ENCODE results near the gene IQCC. TPM values are rescaled to one million over a fixed set of nuclear protein-coding genes. Genes with fewer than 3 reads are reported as not detected.
"Not testable (repeated sequence)": the region's sequence is repeated elsewhere in the genome, so short reads cannot be mapped to it uniquely, and the experiment has no call there.

The IQCC gene
- 8.3 and 8.7 TPM in 2 replicates for total RNA-seq (2014; rRNA removed; shearing (Covaris generic))

DNA sequence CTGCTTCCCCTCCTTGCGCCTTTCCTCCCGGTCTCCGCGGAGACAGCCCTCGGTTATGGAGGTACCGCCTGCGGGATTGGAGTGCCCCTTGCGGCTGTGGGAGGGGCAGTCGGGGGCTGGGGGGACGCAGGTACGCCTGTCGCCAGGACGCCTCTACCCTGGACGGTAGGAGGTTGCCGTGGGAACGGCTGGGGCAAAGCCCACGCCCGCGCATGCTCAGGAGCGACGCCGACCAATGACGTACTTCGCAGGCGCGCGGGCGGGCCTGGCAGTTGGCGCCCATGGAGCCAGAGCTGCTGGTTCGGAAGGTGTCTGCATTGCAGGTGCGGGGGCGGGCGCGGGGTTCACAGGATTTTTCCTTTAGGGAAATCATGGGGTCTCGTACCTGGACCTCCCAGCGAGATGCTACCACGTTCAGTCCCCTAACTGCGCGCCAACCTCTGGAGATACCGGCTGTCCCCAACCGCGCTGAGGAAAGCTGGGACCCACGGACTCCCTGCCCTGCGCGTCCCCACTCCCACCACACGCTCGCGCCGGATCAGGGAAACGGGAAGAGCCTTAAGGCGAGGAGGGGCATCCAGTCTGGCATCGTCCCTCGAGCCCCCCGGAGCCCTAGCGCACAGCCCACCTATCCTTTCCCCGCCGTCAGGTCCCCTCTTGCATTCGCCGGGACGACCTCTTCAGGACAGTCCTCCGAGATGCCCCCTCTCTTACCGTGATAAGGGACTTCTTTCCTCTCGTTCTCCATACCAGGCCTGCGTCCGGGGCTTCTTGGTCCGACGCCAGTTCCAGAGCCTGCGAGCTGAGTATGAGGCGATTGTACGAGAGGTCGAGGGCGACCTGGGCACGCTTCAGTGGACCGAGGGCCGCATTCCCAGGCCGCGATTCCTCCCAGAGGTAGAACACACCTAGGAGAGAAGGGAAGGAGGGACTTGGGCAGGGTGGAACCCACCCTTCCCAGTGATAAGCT lies at the start of gene IQCC:
Gene IQCC, plus strand, starts transcription at position 271 of the 970 bp plus-strand sequence. Its CDS starts 11 bp downstream, at position 282.
- H3K4me3 ChIP-seq (ENCODE audit: insufficient read depth, low read depth, low read length), result peak within 1 kb of the TSS; percentile 58
- peaks cover 1% of the 10 kb centered on the region for H3K36me3 ChIP-seq (replicated peaks; ENCODE audit: control insufficient read depth, insufficient read depth, low read length)
- no peaks in the 10 kb centered on the region; the same call in 1 of the 2 replicates for H3K27me3 ChIP-seq (ENCODE audit: control insufficient read depth, insufficient read depth, low read length)
- peak; percentile 99 for DNase-seq

DNA sequence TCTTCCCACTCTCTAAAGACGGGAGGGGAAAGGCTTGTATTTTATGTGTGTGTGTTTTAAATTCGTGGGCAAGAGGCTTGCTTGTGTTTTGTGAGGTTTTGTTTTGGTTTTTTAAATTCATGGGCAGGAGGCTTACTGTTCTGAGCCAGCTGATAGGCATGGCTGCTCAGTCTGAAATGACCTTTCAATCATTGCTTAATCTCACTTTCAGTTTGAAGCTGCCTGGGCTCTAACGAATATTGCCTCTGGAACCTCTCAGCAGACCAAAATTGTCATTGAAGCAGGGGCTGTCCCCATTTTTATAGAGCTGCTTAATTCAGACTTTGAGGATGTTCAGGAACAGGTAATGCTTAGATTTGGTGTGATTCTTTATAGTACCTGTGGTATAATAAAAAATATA lies 46.3 kb upstream of the IQCC start:
- DNase-seq, result no peak
- peaks cover 34% of the 10 kb centered on the region for H3K36me3 ChIP-seq (replicated peaks; ENCODE audit: control insufficient read depth, insufficient read depth, low read length)

DNA sequence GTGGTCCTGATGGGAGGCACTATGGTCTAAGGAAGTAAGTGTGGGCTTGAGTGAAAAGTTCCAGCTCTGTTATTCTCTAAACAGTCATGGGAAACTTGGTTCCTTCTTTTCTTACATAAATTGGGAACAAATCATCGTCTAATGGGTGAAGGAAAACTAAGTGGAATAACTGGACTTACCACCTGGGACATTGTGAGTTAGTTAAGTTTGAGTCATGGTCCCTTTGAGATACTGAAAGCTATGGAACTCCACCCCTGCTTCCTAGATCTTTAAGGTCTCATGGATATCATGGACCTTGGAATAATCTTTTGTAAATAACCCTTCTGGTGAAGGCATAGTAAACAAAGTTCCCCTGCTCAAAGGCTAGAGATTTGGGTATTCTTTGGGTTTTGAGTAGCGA lies 42.1 kb upstream of the IQCC start:
- H3K36me3 ChIP-seq (replicated peaks; ENCODE audit: control insufficient read depth, insufficient read depth, low read length), result peaks cover 36% of the 10 kb centered on the region
- H3K27me3 ChIP-seq (ENCODE audit: control insufficient read depth, insufficient read depth, low read length), result no peaks in the 10 kb centered on the region
- no peak for DNase-seq
- H3K4me3 ChIP-seq (ENCODE audit: insufficient read depth, low read depth, low read length), result no peak overlapping the region

More for the DNA sequence above, 46.3 kb upstream of the IQCC start:
- Histone ChIP-seq H3K4me3 (ENCODE audit: insufficient read depth, low read depth, low read length) (no peak overlapping the region), H3K27me3 (ENCODE audit: control insufficient read depth, insufficient read depth, low read length) (no peaks in the 10 kb centered on the region)

DNA sequence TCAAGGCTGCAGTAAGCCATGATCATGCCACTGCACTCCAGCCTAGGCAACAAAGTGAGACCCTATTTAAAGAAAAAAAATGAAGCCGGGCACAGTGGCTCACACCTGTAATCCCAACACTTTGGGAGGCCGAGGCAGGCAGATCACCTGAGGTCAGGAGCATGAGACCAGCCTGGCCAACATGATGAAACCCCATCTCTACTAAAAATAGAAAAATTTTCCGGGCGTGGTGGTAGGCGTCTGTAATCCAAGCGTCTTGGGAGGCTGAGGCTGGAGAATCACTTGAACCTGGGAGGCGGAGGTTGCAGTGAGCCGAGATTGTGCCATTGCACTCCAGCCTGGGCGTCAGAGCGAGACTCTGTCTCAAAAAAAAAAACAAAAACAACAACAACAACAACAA lies 39.8 kb upstream of the IQCC start:
- H3K36me3 ChIP-seq (replicated peaks; ENCODE audit: control insufficient read depth, insufficient read depth, low read length), result peaks cover 42% of the 10 kb centered on the region

DNA sequence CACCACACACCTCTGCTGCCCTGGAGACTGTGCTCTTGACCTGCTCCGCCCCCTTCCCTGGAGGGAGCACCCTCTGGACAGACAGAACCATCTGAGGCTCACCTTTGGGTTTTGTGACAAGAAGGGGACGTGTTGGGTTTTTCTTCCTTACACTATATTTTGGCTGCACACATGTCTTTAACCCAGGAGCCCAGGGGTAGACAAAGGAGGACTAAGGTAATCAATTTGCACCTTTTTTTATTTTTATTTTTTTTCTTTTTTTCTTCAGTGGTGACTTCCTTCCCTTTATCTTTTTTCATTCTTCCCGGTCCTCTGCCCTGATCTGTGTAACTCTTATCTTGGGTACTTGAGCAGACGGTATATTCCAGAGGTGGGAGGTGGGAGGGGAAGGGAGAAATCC lies 34.5 kb upstream of the IQCC start:
- DNase-seq, result no peak
- H3K27me3 ChIP-seq (ENCODE audit: control insufficient read depth, insufficient read depth, low read length), result no peaks in the 10 kb centered on the region
- no peak overlapping the region for H3K4me3 ChIP-seq (ENCODE audit: insufficient read depth, low read depth, low read length)
- peaks cover 41% of the 10 kb centered on the region for H3K36me3 ChIP-seq (replicated peaks; ENCODE audit: control insufficient read depth, insufficient read depth, low read length)

More for the DNA sequence above, 39.8 kb upstream of the IQCC start:
- not testable (repeated sequence) for H3K4me3 ChIP-seq (ENCODE audit: insufficient read depth, low read depth, low read length); H3K27me3 ChIP-seq (ENCODE audit: control insufficient read depth, insufficient read depth, low read length); DNase-seq

DNA sequence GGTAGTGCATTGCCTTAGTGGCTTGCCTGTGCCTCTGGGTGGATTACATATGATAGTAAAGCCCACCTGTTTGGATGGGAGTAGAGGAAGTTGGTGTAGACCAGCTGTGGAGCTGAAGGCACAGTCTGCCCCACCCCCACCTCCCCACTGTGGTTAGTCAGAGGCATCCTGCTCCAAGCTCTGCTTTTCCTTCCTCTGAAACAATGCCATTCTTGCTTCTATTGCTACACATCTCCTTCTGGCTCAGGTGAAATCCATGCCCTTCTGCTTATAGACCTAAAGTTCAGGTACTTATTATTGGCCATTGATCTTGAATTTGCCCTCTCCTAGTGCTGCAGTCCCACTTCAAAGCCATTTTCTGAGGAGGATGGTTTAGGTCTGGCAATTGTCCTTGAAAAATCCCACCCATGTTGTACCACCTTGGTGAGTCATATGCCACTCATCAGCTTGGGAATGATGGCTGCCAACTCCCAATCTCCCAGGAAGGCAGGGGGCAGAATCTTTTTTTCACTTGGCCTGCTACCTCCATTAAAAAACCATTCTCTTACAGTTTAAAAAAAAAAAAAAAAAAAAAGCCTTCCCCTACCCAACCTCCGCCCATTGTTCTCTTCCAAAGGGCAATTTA lies 32.7 kb upstream of the IQCC start:
- DNase-seq, result no peak
- Histone ChIP-seq H3K27me3 (ENCODE audit: control insufficient read depth, insufficient read depth, low read length) (no peaks in the 10 kb centered on the region), H3K4me3 (ENCODE audit: insufficient read depth, low read depth, low read length) (no peak overlapping the region), H3K36me3 (replicated peaks; ENCODE audit: control insufficient read depth, insufficient read depth, low read length) (peaks cover 32% of the 10 kb centered on the region)

DNA sequence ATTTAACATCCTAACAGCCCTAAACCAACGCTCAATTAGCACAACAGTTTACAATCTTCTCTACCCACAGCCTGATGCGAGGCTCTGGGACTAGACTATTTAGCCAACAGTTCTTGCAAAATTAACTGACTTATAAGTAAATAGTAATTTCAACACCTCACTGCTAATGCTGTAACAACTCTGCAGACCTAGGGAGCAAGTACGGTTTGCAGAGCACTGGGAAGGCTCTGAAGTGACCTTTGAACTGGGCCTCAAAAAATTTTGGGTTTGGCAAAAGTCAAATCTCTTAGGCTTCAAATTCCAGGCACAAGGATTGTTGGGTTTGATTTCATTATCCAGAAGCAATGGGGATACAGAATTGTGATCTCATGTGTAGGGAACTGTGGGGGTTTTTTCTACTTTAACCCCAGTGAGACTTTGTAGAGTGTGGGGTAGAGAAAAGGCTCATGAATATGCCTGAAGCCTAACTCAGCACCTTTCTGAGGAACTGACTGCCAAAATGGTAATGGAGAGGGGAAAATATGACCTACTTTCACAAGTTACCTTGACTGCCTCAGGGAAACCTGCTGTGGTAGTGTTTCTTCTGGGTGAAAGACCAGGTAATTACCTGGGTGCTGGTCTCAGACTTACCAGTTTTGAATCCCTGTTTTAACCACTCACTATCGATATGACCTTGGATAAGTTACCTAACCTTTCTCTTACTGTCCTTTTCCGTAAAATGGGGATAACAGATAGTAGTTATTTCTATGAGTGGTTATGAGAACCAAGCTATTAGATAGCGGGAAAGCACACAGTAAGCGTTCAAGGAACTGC lies 26.9 kb upstream of the IQCC start:
- no peaks in the 10 kb centered on the region for H3K27me3 ChIP-seq (ENCODE audit: control insufficient read depth, insufficient read depth, low read length)
- H3K4me3 ChIP-seq (ENCODE audit: insufficient read depth, low read depth, low read length), result no peak overlapping the region; the same call in 1 of the 2 replicates
- no peak for DNase-seq
- peaks cover 11% of the 10 kb centered on the region for H3K36me3 ChIP-seq (replicated peaks; ENCODE audit: control insufficient read depth, insufficient read depth, low read length)

DNA sequence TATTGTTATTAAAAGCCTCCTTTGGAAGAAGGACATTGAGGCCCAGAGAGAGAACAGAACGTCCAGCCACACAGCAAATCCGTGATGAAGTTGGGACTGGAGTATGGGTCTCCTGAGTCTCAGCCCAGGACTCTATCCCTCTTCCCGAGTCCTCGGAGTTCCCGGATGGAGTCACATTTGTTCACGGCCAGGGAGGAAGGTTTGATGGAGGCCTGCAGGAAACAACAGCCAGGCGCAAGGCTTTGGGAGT lies 26.4 kb upstream of the IQCC start:
- peak overlapping the region; percentile 75 for H3K4me3 ChIP-seq (ENCODE audit: insufficient read depth, low read depth, low read length)
- H3K36me3 ChIP-seq (replicated peaks; ENCODE audit: control insufficient read depth, insufficient read depth, low read length), result peaks cover 13% of the 10 kb centered on the region
- no peaks in the 10 kb centered on the region for H3K27me3 ChIP-seq (ENCODE audit: control insufficient read depth, insufficient read depth, low read length)
- DNase-seq, result no peak

DNA sequence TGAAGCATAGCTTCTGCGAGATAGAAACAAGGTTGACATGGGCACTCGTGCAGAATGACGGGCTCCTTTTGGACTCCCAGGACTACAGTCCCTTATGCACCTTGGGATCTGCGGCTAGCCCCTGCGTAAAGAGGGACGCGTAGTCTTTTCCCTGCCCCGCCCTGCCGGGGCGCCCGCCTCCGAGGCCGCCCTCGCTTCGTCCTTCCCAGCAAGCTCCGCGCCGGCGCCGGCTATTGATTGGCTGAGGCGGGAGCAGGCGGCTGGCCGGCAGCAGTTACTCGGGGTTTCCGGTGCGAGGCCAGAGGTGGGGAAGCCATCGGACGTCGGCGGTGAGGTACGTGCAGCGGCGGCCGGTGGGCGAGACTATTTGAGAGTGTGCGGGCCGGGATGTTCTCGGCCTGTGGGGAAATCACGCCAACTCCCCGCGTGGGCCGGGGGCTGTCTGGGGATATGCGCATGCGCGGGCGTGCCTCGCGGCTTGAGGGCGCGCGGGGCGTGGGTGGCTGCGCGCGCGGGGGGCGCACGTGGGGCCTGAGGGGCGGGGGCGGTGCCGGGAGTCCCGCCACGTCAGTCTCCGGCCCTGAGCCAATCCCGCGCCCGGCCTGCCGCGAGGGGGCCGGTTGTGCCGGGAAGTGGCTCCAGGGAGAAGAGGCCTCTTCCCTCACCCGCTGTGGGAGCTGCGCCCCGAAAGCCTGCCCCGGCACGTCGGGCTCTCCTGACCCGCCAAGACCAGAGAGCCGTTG lies 25.9 kb upstream of the IQCC start, which contains the start of gene TXLNA:
Gene TXLNA, plus strand, starts transcription at position 233 of the 743 bp plus-strand sequence. CDS start 671 bp downstream, outside the sequence.
- H3K4me3 ChIP-seq (ENCODE audit: insufficient read depth, low read depth, low read length), result peak within 1 kb of the TSS; percentile 75
- peak; percentile 98 for DNase-seq
- no peaks in the 10 kb centered on the region for H3K27me3 ChIP-seq (ENCODE audit: control insufficient read depth, insufficient read depth, low read length)
- H3K36me3 ChIP-seq (replicated peaks; ENCODE audit: control insufficient read depth, insufficient read depth, low read length), result peaks cover 15% of the 10 kb centered on the region

DNA sequence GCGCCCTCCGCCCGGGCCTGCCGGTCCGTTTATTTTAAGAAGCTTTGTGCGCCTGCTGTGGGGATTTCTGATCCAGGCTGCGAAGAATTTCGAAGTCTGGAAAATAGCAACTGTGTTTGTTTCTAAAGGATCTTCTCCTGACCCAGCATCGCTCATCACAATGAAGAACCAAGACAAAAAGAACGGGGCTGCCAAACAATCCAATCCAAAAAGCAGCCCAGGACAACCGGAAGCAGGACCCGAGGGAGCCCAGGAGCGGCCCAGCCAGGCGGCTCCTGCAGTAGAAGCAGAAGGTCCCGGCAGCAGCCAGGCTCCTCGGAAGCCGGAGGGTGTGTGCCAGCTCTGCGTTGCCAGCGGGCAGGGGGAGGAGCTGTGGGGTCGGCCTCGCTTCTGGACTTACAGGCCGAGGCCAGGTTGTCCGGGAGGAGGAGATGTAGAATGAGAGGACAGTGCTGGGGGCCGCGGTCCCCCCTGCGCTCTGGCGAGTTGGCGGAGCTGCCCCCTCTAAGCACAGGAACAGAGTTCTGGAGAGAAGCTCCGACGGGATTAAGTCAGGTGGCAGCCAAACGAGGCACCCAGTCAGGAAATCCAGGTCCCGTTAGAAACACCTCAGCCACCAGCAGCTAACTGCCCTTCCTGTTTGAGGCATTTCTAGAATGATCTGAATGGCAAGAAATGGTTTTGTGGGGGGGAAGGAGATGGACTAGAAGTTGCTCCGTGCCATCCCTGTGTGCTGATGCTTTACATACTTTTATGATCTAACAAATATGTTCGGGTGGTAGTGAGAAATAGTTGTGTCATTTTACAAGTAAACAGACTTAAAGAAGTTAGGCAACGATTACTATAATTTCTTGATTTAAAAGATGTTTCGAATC lies 25.0 kb upstream of the IQCC start:
- H3K27me3 ChIP-seq (ENCODE audit: control insufficient read depth, insufficient read depth, low read length), result no peaks in the 10 kb centered on the region
- H3K36me3 ChIP-seq (replicated peaks; ENCODE audit: control insufficient read depth, insufficient read depth, low read length), result peaks cover 19% of the 10 kb centered on the region
- DNase-seq, result peak; percentile 87
- peak overlapping the region; percentile 75 for H3K4me3 ChIP-seq (ENCODE audit: insufficient read depth, low read depth, low read length)

DNA sequence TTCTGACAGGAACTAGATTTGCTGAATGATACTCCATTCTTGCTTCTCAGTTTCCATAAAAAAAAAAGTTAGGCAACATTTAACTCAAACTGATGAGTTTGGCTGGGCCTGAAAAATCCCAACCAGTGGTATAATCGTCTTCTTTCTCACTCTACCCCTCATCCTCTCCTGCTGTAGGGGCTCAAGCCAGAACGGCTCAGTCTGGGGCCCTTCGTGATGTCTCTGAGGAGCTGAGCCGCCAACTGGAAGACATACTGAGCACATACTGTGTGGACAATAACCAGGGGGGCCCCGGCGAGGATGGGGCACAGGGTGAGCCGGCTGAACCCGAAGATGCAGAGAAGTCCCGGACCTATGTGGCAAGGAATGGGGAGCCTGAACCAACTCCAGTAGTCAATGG lies 24.4 kb upstream of the IQCC start:
- peak overlapping the region; percentile 75; the same call in 1 of the 2 replicates for H3K4me3 ChIP-seq (ENCODE audit: insufficient read depth, low read depth, low read length)
- H3K36me3 ChIP-seq (replicated peaks; ENCODE audit: control insufficient read depth, insufficient read depth, low read length), result peaks cover 19% of the 10 kb centered on the region
- H3K27me3 ChIP-seq (ENCODE audit: control insufficient read depth, insufficient read depth, low read length), result no peaks in the 10 kb centered on the region
- no peak for DNase-seq

DNA sequence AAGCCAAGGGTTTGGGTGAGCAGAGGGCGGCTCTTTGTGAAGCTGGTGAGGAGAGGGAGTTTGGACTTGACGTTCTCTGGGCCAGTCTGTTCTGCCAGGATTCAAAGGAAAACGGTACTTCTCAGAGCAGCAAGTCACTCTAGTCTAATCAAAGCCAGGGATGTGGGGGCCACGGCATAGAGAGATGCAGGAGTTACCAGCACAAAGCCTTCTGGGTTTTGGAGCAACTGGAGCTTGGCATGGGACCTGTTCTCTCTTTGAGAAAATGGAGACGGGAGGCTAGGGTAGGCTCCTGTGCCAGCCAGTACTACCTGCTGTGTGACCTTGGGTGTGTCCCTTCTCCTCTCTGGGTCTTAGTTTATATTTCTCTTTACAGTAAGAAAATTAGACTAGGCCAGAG lies 23.9 kb upstream of the IQCC start:
- Histone ChIP-seq H3K4me3 (ENCODE audit: insufficient read depth, low read depth, low read length) (no peak overlapping the region), H3K36me3 (replicated peaks; ENCODE audit: control insufficient read depth, insufficient read depth, low read length) (peaks cover 23% of the 10 kb centered on the region), H3K27me3 (ENCODE audit: control insufficient read depth, insufficient read depth, low read length) (no peaks in the 10 kb centered on the region)
- no peak for DNase-seq

DNA sequence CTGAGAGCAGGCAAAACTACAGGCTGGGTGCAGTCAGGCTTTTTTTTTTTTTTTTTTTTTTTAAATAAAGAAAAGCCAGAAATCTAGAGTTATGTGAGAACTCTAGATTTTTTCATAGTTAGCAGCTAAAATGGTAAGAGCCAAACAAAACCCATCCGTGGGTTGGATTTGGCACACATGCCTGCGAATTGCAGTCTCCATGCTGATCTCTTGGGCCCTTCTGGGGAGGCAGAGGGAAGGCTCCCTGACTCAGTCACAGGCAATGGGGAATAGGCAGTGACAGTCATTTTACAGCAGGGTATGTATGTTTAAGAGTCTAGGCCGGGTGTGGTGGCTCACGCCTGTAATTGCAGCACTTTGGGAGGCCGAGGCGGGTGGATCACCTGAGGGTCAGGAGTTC lies 23.4 kb upstream of the IQCC start:
- no peak overlapping the region for H3K4me3 ChIP-seq (ENCODE audit: insufficient read depth, low read depth, low read length)
- H3K36me3 ChIP-seq (replicated peaks; ENCODE audit: control insufficient read depth, insufficient read depth, low read length), result peaks cover 26% of the 10 kb centered on the region
- no peaks in the 10 kb centered on the region for H3K27me3 ChIP-seq (ENCODE audit: control insufficient read depth, insufficient read depth, low read length)
- DNase-seq, result no peak
